HG02763 (cell line): Measurements from ENCODE around the gene CD207.
"Not testable (repeated sequence)": the region's sequence is repeated elsewhere in the genome, so short reads cannot be mapped to it uniquely, and the experiment has no call there.

Source experiments
- ATAC-seq: cut with Tn5 transposase; IDR thresholded peaks from one replicate; pipeline ENCODE4 v1.9.1; 2021; ENCODE audit warnings: mild to moderate bottlenecking, moderate library complexity; ENCODE audit not compliant: unreplicated experiment

Gene CD207

GRCh38 chr2:70829916-70830315 is 5.7 kb downstream of the CD207 start:
- no peak for ATAC-seq

DNA sequence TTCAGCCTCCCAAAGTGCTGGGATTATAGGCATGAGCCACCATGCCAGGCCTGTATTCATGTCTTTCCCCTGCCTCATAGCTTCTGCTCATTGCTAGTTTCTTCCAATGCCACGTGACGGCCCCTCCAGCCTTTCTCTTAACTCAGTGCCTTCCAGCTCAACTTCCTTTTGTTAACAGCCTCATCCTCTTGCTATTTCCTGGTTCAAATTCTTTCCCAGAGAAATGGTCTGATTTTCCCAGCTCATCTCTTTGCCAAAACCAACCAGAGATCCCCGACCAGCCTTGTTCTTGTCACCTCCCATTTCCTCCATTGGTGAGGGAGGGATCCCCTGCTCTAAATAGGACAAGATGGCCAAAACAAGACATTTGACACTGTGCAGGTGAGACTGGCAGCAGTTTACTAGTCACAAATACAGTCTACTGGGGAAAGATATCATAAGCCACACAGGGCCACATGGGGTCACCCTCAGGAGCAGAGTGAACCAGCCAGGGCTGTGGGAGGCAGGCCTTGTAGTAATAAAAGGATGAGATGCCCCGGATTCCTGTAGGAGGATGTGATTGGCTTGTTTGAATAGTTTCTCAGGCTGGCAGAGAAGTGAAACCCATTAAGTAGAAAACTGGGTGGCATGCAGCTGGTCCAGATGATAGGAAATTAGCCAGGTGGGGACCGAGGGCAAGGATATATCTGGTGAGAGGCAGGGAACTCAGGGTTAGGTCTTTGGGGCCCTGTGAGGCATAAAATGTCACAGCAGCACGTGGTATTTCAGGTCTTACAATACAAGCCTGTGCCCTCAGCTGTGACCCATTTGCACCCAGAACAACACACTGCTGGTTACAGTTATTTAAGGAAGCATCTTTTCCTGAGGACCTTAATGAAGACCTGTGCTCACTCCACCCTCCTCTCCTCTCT is 6.4 kb downstream of the CD207 start:
- no peak for ATAC-seq

DNA sequence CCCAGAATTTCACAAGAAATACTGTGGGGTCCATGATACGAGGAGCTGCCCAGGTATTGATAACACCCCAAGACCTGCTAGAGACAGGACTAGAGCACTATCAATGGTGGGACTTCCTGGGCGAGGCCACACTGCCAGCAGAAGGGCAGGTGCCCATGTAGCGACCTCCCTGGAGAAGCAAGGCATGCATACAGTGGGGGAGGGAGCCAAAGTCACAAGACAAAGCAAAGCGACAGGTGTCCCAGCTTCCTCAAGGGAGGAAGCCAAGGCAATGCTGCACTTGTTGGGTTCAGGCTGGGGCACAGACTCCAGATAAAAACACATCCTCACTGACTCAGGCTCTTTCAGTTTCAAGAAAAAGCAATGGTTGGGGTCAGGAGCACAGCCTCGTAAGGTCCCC is 7.5 kb downstream of the CD207 start:
- ATAC-seq: no peak

DNA sequence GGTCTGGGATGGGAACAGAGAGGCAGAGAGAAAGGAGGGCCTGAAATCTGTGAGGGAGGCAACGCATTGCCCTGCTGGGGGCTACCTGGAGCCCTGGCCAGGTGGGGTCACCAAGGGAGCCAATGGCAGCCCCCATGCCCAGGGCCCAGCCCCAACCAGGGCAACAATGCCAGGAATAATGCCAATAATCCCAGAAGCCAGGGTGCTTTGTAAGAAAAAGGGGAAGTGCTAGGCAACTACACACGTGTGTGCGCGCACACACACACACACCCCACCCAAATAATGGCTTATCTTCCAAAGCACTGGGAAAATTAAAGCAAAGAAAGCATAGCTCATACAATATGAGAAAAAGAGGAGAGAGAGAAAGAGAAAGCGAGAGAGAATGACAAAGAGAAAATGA is 8.2 kb downstream of the CD207 start:
- ATAC-seq: no peak

DNA sequence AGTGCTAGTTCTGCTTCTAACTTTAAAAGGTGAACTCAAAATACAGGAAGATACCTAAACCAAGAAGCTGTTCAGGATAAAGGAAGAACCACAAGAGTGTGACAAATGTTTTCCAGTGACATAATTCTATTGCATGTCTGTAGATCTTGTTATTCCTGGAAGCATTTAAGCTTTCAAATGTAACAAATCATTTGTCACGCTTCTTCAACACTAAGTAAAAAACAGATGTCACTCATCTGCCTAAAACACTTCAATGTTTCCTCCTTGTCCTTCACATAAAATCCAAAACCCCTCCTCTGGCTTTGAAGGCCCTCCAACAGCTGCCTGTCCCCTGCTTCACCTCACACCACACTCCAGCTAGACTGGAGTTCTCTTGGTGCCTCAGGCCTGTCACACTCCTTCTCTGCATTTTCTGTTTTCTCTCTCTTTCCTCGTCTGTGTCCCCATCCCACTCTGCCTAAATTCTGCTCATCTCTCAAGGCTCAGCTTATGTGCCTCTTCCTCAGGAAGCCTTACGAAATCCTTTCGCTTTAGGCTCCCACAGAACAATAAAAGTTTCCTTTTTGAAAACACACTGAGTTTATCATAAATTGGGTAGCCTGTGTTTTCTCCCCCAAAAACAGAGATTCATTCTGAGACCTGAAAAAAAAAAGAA is 8.8 kb downstream of the CD207 start:
- ATAC-seq: no peak

GRCh38 chr2:70823249-70823648 is 12.4 kb downstream of the CD207 start:
- no peak for ATAC-seq

DNA sequence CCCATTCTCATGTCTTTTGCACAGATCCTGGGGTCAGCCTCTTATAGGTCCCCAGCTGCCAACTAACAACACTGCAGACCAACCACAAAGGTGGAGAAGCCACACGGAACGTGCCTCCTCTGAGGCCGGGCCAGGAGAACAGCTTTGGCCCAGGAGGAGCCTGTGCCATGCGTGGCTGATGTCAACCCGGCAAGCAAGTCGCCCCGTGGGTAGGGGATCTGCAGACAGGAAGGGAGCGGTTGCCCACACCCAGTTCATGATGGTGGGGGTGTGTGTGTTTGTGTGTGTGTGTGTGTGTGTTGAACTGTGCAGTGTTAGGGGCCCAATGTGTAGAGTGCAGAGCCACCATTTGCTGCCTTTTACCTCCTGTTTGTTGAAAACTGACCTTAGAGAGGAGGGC is 12.8 kb downstream of the CD207 start:
- ATAC-seq: no peak

- ATAC-seq: no peak
Observed at GRCh38 chr2:70820499-70820898, 15.1 kb downstream of the CD207 start, which contains the start of gene CLEC4F. TSS of gene CLEC4F (minus strand) at chr2:70820599. CDS start at chr2:70820523, 76 bp downstream.

DNA sequence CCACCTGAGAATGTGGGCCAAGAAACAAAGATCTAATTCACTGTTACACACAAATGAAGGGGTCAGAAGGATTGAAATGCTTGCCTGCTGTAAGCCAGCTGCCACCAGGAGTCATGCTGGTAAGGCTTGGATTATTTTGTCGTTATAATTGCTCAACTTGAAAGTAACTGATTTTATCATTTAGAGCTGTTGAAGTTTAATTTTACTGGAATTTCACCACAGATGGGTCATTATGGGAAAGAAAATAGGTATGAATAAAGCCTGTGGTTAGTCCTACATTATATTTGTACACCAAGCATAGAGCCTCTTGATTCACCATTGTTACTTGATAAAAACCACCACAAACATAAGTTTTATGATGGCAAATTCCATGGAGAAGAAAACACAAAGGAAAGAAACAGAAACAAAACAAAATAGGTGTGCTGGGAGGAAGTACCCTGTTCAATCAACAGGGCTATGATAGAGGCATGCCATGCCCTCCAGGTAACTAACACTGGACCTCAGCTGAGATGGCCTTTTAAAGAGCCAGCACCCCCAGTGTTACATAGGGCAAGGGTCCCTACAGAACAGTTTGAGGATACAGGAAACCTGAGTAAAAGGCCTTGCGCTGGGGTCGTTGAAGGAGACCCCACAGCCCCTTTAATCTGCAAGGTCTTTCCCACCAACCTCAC is 18.2 kb downstream of the CD207 start:
- no peak for ATAC-seq

DNA sequence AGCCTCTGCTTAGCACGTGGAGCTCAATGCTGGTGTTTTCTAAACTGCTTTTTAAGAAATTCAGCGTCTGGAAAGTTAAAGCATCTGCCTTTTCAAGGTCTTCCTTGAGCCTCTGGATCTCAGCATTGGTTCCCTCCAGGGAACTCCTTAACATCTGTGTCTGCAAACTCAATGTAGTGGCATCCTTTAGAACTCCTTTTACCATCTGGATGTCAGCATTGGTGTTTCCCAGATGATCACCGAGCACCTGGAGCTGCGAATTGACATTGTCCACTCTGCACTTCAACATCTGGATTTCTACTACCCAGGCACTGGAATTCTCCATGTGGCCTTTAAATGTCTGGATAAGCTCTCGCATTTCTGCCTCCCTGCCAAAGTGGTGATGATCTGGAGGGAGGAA is 18.9 kb downstream of the CD207 start:
- no peak for ATAC-seq

DNA sequence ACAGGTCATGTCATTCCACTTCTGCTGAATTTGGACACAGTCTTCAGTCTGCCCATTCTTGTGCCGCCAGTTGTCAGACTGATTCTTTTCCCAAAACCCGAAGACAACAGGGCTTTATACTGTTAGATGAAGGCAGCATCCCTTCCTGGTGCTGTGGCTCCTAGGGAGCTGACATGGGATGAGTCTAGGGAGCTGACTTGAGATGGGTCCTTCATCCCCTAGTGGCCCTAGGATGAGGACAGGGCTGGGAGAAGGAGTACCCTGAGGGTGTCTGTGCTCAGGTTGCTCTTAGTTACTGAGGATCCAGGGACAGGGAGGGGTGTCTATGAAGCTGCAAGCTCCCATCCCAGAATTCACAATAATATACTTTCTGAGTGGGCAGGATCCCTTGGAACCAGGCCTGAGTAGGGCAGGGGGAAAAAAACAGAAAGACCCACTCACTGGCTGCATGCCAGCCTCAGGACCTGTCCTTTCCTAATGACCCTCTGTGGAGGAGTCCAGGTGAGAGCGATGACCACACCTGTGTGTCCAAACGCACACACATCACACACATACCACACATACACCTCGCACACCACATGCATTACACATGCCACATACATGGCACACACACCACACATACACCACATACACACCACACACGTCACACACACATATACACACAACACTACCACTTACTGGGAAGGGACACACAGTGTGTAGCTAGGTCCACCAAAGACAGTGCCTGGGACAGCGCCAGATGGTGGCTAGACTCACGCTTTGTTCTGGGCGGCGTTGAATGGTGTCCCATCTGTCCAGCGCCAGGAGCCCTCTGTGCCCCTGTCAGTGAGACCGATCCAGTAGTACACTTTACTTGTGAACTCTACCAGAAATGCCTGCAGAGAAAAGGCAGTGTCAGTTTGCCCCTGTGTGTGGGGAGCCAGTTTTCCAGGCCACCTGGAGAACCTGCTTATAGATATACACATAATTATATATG is 26.3 kb downstream of the CD207 start:
- ATAC-seq: no peak

- ATAC-seq: no peak
Observed at GRCh38 chr2:70807828-70808118, 27.8 kb downstream of the CD207 start.

- ATAC-seq: no peak
Observed at GRCh38 chr2:70807102-70807827, 28.4 kb downstream of the CD207 start.

DNA sequence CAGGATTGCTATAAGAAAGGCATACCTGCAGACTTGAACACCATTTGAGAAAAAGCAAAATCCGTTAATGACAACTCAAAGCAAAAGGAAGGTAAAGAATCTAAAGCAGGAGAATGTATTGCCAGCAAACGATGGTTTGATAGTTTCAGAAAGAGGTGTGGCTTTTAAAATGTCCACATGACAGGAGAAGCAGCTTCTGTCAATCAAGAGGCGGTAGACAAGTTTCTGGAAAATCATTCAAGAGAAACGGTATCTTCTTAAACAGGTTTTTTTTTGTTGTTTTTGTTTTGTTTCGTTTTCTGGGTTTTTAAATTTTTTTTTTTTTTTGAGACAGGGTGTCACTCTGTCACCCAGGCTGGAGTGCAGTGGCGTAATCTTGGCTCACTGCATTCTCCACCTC is 29.0 kb downstream of the CD207 start:
- ATAC-seq: no peak

DNA sequence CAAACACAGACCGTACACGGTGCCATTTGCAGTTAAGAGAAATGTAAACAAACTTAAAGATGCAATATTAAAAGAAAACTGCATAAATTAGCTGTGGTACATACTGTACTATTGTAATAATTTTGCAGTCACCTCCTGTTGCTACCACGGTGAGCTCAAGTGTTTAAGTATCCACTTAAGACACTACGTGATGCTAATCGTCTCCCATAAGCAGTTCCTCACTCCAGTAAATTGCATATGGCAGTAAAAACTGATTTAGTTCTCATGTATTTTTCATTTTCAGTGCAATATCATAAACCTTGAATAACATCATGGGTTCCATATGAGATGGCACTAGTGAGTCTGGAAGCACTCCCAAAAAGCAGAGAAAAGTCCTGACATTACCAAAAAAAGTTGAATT is 29.6 kb downstream of the CD207 start:
- no peak for ATAC-seq

- no peak for ATAC-seq
Observed at GRCh38 chr2:70801607-70802263, 33.9 kb downstream of the CD207 start.

GRCh38 chr2:70799706-70800105 is 35.9 kb downstream of the CD207 start:
- ATAC-seq: no peak

GRCh38 chr2:70797996-70798395 is 37.6 kb downstream of the CD207 start:
- not testable (repeated sequence) for ATAC-seq

DNA sequence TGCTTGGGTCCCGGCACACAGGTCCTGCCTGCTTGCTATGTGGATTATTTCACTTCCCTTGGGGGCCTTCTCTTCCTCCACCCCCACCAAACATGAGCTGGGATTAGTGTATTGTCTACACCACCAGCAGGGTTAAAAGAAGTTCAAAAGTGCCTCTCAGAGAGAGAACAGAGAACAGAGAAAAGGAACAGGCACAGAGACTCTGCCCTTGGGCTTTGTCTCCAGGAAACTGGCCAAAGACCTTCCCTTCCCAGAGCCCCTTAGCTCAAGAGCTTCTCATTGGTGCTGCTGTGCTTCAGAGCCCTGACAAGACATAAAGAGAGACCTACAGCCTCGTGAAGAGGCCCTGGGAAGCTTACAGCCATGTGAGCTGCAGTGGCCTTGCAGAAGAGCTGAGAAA is 38.1 kb downstream of the CD207 start:
- no peak for ATAC-seq

DNA sequence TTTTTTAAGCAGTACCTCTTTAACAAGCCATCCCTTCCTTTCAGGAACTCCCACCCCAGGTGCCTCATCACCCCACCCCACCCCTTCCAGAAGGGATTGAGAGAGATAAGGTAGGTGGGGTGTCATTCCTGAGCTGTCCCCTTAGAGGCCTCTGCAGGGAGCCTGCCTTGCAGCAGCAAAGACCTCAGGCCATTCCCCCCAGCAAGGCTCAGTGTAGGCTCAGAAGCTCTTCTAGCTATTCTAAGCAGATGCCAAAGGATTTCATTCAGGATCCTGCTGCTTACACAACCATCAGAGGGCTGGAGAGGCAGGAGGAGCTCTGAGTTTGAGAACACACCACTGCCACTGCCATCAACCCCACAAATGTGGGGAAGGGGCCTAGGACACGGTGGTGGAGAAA is 39.4 kb downstream of the CD207 start:
- no peak for ATAC-seq
